ENCODE data around the gene SYNDIG1.

DNA sequence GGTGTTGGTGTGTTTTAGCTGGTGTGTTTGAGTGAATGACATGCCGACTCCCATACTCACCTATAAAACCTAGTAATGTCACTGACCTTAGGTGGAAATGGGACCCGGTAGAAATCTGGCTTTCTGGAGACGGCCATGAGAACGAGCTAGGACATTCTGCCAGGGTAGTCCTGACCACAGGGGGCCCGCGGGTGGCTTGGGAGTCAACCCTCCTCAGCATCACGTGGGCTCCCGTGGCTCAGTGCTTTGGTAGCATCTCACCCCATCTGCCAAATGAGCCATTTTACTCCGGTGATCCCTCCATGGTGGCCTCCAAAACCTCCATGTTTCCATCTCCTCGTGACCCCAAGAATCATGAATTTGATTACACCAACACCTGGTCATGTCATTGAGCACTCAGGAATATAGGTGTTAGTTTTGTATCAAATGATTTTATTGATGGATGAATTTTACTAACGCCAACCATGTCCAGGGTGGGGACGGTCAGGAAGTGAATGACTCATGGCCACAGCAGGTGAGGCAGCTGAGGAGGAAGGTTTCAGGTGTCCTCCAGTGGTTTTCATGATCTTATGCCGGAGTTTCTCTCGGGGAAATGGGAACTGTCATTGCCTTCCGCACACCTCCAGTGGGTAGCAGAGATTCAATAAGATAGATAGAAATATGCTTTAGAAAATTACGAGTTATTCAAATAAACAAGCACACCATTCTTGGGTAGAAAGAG lies 195.0 kb downstream of the SYNDIG1 start:
- no peak for TF ChIP-seq EZH2 (IDR thresholded peaks at IDR 0.05)
- TF ChIP-seq POLR2AphosphoS5 (IDR thresholded peaks at IDR 0.05; ENCODE audit: borderline replicate concordance, low read depth, low read length), result no peak
